GM20000 (cell line): ENCODE data around the gene SLIRP.
A peak's percentile ranks its signal among the peaks of the same experiment; 100 is the strongest.

ENCODE experiments used
- DNase-seq: peaks from one replicate; pipeline ENCODE4 v3.0.0; 2012; ENCODE audit warnings: low spot score
- TF ChIP-seq, protein P1 (sequence below): IDR thresholded peaks from 2 replicates; pipeline ENCODE4 v1.5.1; 2012; ENCODE audit warnings: mild to moderate bottlenecking, control low read depth; ENCODE audit errors: extremely low read depth, missing control alignments

Gene SLIRP

DNA sequence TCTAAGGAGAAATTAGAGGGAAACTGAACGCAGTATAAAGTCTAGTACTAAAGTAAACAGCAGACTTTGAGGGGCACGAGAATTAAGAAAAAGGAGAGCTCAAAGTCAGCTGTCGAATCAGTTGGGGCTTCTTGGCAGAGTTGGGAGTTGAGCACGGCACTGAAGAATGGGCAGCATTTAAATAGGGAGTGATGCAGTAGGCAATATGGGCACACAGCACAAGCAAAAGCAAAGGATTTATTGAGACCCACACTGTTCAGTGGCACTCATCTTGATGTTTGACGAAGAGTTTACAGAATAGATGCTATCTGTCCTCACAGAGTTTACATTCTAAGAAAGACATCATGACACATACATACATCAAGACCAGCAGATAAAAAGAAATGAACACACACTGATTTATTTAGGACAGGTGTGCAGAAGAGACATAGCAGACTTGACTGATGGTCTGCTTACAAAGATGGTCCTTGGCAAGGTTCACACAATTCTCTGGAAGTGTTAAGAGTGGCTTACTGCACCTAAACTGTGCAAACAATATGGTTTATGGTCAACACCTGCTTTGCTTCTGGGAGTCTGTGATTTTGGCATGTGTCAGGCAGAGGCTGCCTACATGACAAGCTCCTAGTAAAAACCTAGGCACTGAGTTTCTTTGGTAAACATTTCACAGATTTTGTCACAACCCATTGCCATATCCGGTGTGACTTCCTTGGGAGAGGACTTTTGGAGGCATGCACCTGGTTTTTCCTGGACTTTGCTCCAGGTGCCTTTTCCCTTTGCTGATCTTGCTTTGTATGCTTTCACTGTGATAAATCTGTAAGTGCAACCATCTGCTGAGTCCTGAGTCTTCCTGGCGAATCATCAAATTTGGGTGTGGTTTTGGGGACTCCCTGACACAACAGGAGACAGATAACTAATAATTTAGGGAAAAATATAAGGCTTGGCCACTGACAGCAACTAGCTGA lies 26.4 kb upstream of the SLIRP start:
- TF ChIP-seq, protein P1, sequence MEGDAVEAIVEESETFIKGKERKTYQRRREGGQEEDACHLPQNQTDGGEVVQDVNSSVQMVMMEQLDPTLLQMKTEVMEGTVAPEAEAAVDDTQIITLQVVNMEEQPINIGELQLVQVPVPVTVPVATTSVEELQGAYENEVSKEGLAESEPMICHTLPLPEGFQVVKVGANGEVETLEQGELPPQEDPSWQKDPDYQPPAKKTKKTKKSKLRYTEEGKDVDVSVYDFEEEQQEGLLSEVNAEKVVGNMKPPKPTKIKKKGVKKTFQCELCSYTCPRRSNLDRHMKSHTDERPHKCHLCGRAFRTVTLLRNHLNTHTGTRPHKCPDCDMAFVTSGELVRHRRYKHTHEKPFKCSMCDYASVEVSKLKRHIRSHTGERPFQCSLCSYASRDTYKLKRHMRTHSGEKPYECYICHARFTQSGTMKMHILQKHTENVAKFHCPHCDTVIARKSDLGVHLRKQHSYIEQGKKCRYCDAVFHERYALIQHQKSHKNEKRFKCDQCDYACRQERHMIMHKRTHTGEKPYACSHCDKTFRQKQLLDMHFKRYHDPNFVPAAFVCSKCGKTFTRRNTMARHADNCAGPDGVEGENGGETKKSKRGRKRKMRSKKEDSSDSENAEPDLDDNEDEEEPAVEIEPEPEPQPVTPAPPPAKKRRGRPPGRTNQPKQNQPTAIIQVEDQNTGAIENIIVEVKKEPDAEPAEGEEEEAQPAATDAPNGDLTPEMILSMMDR = no peak
- DNase-seq = no peak

DNA sequence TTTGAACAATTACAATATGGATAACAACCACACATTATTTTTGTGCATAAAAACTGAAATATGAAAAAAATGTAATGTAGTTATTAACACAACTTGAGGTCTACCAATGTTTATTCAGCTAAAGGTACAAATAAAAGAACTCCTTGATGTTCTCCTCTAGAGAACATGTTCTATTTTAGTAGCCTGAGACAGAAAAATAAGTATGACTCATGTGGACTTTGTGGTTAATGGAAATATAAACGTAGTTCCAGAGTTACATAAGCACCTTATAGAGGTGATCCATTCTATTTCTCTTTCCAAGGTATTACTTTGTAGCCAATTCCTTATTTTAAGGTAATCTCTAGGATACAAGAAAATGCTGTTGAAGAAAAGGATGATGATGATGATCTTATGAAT lies 25.7 kb upstream of the SLIRP start:
- DNase-seq = no peak
- TF ChIP-seq, protein P1 = no peak

DNA sequence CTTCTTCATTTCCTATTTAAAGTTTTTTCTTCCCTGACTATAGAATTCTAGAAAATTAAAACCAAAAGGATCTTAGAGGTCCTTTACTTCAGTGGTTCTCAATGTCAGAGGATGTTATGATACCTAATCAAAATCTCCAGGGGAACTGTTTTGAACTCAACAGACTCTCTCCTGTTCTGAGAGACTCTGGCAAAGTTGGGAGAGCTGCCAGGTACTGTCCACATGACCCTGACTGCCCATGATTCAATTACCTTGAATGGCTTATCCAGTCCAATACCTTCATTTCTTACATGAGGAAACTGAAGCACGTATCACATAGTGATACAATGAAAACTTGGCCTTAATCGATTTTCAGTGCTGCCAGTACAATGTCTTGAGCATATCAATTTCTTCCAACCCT lies 16.6 kb upstream of the SLIRP start:
- TF ChIP-seq, protein P1 = no peak
- no peak for DNase-seq

DNA sequence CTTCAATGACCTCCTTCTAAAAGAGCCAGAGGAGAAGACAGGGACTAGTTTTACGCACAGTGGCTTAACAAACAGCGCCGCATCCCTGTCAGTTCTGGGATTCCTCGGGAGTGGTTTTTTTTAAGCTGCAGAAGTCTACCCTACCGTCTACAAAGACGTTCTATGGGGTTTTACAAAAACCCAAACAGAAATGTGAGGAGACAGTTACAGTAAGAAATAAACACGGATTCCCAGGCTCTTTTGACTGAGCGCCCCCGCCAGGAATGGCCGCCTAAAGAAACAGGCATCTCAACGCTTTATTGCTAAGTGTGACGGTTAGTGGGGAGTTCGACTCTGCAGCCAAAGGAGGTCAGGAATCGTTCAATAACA lies 564 bp upstream of the SLIRP start:
- TF ChIP-seq, protein P1 = no peak
- peak; percentile 30 for DNase-seq

- no peak for DNase-seq
- TF ChIP-seq, protein P1 = no peak
Observed at GRCh38 chr14:77708749-77709148, 846 bp downstream of the SLIRP start.

GRCh38 chr14:77709412-77709811 lies 1.5 kb downstream of the SLIRP start:
- no peak for DNase-seq
- TF ChIP-seq, protein P1 = no peak

DNA sequence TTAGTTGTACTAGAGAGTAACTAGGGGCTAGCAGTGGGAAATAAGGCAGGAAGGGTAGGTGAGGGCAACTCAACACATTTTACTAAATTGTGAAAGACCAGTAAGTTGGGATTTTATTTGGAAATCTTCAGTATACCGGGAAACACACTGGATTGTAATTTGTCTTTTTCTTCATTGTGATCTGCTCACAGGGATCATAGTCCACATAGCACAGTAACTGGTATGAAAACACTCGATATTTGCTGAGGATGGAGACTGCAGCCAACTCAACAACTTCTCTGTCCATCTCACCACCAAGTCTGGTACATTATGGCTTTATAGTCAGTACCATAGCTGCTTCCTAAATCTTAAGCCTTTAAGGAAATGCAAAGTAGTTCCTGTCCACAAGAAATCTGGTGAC lies 2.5 kb downstream of the SLIRP start:
- TF ChIP-seq, protein P1 = no peak
- DNase-seq = no peak
